CD4-positive, alpha-beta T cell treated with Interleukin-17A for 4 hours (primary cell): ENCODE results near the gene MAGOHB.
"Not testable (repeated sequence)": the region's sequence is repeated elsewhere in the genome, so short reads cannot be mapped to it uniquely, and the experiment has no call there.

ENCODE experiments used
- DNase-seq: peaks from one replicate; pipeline ENCODE4 v3.0.0-alpha.2; 2020; ENCODE audit warnings: mixed read lengths

Gene MAGOHB

DNA sequence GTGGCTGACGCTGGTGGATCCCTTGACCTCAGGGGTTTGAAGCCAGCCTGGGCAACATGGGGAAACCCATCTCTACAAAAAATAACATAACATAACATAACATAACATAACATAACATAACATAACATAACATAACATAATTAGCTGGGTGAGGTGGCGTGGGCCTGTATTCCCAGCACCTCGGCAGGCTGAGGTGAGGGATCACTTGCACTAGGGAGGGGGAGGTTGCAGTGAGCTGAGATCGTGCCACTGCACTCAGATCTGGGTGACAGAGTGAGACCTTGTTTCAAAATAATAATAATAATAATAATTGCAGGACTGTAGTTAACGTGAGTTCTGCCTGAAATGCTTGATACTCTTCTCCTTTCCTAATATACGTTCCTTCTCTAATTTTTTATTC lies 1.3 kb downstream of the MAGOHB start:
- no peak for DNase-seq

- not testable (repeated sequence) for DNase-seq
These were observed 2.2 kb downstream of the MAGOHB start for GRCh38 chr12:10611258-10611657.

DNA sequence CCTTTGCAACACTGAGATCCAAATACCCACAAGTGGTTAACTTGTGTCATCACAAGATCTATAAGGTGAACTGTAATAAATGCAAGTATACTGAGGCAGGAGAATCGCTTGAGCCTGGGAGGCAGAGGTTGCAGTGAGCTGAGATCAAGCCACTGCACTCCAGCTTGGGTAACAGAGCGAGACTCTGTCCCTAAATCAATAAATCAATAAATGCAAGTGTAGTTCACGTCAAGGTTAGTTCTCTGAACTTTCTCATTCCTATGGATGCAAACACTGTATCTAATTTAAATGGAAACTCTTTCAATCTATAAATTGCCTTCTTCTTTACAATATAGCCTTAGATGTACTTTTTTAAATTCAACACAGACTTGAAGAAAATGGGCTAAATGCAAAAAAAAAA lies 3.2 kb downstream of the MAGOHB start:
- no peak for DNase-seq

GRCh38 chr12:10607885-10608458 lies 5.4 kb downstream of the MAGOHB start:
- DNase-seq: no peak

GRCh38 chr12:10601860-10602259 lies 11.5 kb downstream of the MAGOHB start:
- no peak for DNase-seq

GRCh38 chr12:10600988-10601387 lies 12.4 kb downstream of the MAGOHB start:
- no peak for DNase-seq

- DNase-seq: no peak
These were observed 17.5 kb downstream of the MAGOHB start for GRCh38 chr12:10595881-10596280.

GRCh38 chr12:10590966-10591365 lies 22.4 kb downstream of the MAGOHB start:
- no peak for DNase-seq

GRCh38 chr12:10584415-10584814 lies 29.0 kb downstream of the MAGOHB start:
- no peak for DNase-seq

DNA sequence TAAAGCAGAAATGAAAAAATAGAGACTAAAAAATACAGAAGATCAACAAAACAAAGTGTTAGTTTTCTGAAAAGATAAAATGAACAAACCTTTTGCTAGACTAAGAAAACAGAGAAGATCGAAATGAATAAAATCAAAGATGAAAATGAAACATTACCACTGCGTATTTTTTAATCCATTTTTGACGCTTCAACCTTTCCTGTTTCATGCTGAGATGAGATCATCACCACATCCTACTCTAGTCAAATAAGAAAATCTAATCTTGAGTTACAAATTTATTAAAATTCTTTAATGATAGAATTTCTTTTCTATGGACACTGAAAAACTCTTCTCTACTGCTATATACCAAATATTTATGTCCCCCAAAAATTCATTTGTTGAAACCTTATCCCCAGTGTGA lies 30.7 kb downstream of the MAGOHB start:
- no peak for DNase-seq

GRCh38 chr12:10582133-10582532 lies 31.3 kb downstream of the MAGOHB start:
- DNase-seq: not testable (repeated sequence)

- DNase-seq: no peak
These were observed 39.1 kb downstream of the MAGOHB start for GRCh38 chr12:10574307-10574706.

DNA sequence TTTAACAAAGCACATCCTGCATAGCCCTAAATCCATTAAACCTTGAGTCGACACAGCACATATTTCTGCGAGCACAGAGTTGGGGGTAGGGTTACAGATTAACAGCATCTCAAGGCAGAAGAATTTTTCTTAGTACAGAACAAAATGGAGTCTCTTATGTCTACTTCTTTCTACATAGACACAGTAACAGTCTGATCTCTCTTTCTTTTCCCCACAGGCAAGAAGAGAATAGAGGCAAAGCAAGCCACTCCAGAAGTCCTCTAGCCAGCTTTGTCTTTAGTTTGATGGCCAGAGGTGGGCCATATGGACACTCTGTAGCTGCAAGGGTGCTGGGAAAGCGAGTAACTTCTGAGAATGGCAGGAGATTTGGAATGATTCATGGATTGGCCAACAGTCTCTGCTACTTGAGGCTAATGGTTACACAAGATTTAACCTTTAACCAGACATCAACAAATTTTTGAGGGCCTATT lies 41.4 kb downstream of the MAGOHB start:
- not testable (repeated sequence) for DNase-seq

DNA sequence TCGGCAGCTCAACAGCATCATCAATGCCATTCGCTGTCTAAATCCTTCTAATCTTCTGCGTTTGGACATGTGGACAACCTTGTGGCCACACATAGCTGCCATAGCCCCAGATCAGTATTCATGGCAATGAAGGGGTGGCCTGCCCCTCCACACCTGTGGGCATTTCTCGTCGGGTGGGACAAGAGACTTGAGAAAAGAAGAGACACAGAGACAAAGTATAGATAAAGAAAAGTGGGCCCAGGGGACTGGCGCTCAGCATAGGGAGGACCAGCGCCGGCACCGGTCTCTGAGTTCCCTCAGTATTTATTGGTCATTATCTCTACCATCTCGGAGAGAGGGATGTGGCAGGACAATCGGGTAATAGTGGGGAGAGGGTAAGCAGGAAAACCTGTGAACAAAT lies 42.3 kb downstream of the MAGOHB start:
- DNase-seq: no peak

DNA sequence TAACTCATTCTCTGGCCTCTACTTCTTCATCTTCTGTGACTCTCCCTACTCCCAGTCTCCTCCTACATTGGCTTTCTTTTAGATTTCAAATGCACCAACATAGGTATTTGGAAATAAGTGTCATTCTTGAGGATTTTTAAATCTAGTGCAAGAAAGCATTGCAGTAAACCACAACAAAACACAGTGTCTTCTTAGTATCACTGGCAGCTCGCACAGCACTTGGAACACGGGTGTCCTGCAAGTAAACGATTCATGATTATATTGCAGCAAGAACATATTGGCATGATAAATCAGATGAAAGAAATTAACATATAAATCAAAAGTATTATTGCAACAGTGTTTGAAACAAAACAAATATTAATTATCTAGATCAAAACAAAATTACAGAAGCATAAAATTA lies 45.6 kb downstream of the MAGOHB start:
- no peak for DNase-seq

- no peak for DNase-seq
These were observed 49.4 kb downstream of the MAGOHB start for GRCh38 chr12:10563966-10564365.

GRCh38 chr12:10563002-10563401 lies 50.4 kb downstream of the MAGOHB start:
- DNase-seq: no peak

DNA sequence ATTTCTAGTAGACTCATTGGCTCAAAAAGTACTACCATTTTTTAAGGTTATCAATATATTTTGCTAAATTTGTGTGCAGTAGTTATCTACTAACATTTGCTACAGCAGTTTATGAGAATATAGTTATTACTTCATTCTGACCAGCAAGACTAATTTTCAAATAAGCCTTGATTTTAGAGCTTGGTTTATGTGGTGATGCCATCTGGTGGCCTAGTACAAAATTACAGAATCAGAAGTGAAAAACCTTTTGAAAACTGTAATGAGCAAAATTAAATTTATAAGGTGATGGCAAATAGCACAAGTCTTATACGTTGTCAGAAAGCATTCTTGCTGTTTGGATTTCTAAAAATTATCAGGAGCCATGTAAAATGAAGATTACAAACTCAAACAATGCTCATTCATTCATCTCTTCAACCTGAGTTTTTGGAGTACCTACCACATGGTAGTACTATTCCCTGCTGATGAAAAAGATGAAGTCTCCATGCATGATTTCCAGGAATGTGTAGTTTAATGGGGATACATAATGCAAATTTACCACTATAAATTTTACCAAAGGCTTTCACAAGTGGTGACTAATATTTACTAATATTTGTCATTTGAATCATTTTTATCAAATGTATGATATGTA lies 51.0 kb downstream of the MAGOHB start:
- DNase-seq: peak; percentile 34

DNA sequence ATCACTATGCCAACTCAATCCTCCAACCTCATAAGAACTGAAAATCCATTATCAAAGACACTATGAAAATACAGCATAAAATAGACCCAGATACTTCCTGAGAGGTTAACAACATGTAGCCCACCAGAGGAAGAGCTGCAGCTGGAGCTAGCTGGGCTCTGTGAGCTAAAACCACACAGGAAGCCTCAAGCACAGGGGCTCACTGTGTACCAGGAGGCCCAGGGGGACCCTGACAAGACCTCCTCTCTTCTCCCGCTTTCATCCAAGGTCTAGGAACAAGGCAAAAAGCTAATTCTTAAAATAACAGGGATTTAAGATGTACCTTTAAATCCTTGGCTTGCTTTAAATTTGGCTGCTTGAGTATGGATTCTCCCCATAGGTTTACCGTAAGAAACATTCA lies 54.2 kb downstream of the MAGOHB start:
- no peak for DNase-seq

GRCh38 chr12:10558789-10559188 lies 54.6 kb downstream of the MAGOHB start:
- no peak for DNase-seq

- no peak for DNase-seq
These were observed 55.1 kb downstream of the MAGOHB start for GRCh38 chr12:10558301-10558700.

DNA sequence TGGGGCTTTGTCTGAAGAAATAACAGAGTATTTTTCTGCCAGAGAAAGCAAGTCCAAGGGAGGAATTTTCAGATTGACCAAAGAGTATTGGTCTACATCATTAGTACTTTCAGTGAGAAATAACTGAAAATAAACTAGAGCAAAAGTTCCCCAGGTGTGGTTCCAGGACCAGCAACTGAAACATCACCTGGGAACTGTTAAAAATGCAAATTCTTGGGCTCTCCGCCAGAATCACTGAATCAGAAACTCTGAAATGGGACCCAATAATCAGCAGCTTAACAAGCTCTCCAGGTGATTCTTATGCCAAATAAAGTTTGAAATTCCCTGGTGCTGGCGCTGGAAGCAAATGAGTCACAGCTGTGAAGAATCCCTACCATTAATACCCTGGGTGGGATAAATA lies 55.6 kb downstream of the MAGOHB start:
- DNase-seq: no peak

DNA sequence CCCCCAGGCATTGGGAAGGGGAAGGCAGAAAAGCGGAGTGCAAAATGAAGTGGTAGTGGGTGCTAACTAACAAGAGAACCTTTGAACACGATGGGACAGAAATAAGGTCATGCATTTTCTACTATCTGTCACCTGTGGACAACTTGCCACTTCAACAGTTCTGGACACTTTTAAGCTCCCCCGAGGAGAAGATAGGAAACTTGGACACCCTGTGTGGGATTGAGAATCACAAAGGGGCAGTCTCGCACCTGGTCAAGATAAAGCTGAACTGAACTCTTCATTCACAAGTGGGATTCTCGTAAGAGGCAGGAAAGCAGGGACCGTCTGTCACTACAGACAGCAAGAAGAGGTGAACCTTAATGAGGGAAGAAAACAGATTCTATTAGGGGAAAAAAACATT lies 56.1 kb downstream of the MAGOHB start:
- DNase-seq: no peak

GRCh38 chr12:10554756-10555481 lies 58.5 kb downstream of the MAGOHB start:
- no peak for DNase-seq
